GM13976 (cell line): ENCODE results near the gene PLCB1.

Experiments used
- DNase-seq: peaks from one replicate; pipeline ENCODE4 v3.0.0; 2012; ENCODE audit warnings: low spot score
- in situ Hi-C: fragments of 300-500 bp; cut with MboI; formaldehyde crosslinking; loops from one replicate; pipeline ENCODE4 v1.12.0; 2022; ENCODE audit warnings: low sequenced_read_pairs, mixed read lengths, inconsistent platforms; ENCODE audit not compliant: unreplicated experiment
- TF ChIP-seq, protein P1 (sequence below): IDR thresholded peaks from 2 replicates; pipeline ENCODE4 v1.5.1; 2012; ENCODE audit warnings: borderline replicate concordance, mild to moderate bottlenecking; ENCODE audit not compliant: insufficient read depth; ENCODE audit errors: extremely low read depth, missing control alignments, control extremely low read depth

Gene PLCB1

GRCh38 chr20:8782804-8783203, 650.7 kb downstream of the PLCB1 start:
- no peak for DNase-seq
- in situ Hi-C loops: no loop called here

DNA sequence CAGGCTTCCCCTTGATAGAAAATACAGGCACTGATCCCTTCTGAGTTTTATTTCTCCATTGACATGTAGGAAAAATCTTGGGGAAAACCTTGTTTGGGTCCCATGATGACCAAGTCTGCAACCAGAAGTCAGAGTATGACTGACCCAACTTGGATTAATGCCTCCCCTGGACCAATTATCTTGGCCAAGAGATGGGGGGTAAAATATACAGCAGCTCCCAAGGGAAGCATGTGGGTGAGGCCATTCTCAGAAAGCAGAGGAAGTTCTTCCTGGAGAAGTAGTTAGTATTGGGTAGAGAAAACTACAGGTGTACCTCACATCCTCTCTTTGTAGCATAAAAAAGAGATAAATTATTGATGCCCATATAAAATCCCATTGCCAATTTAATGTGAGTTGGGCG, 651.7 kb downstream of the PLCB1 start:
- DNase-seq: no peak
- TF ChIP-seq, protein P1, sequence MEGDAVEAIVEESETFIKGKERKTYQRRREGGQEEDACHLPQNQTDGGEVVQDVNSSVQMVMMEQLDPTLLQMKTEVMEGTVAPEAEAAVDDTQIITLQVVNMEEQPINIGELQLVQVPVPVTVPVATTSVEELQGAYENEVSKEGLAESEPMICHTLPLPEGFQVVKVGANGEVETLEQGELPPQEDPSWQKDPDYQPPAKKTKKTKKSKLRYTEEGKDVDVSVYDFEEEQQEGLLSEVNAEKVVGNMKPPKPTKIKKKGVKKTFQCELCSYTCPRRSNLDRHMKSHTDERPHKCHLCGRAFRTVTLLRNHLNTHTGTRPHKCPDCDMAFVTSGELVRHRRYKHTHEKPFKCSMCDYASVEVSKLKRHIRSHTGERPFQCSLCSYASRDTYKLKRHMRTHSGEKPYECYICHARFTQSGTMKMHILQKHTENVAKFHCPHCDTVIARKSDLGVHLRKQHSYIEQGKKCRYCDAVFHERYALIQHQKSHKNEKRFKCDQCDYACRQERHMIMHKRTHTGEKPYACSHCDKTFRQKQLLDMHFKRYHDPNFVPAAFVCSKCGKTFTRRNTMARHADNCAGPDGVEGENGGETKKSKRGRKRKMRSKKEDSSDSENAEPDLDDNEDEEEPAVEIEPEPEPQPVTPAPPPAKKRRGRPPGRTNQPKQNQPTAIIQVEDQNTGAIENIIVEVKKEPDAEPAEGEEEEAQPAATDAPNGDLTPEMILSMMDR: no peak
- in situ Hi-C loops: no loop called here

More at GRCh38 chr20:8782804-8783203, 650.7 kb downstream of the PLCB1 start:
- TF ChIP-seq, protein P1: no peak

DNA sequence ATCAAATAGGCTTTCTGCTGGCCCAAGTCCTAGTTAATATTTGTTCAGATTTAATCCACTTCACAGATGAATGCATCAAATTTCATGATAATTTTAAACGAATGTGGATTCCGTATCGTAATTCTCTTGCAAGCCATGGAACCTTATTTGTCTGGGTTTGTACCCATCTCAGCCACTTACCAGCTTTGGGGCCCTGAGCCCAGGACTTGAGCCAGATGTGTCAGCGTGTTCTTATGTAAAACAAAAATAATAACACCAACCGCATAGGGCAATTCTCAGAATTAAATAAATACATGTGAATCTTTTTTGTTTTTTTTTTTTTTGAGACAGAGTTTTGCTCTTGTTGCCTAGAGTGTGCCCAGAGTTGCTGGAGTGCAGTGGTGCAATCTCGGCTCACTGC, 654.3 kb downstream of the PLCB1 start:
- DNase-seq: no peak
- in situ Hi-C loops: no loop called here
- TF ChIP-seq, protein P1: no peak

- no peak for DNase-seq
- in situ Hi-C loops: no loop called here
- TF ChIP-seq, protein P1: no peak
These were observed 655.0 kb downstream of the PLCB1 start for GRCh38 chr20:8787090-8787489.

DNA sequence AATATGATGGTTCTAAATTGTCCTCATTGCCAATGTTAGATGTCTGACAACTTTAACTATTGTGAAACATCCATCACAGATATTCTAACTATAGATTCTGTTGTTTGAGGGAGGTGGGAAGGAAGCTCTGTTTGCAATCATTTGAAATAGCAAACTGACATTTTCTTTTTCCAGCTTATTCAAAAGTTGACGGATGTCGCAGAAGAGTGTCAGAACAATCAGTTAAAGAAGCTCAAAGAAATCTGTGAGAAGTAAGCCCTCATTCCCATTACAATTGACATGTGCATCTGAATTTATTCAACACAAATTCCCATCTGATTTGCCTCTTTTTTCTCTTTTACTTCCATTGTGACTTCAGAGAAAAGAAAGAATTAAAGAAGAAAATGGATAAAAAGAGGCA, 656.2 kb downstream of the PLCB1 start:
- DNase-seq: no peak
- in situ Hi-C loops: no loop called here
- TF ChIP-seq, protein P1: no peak

DNA sequence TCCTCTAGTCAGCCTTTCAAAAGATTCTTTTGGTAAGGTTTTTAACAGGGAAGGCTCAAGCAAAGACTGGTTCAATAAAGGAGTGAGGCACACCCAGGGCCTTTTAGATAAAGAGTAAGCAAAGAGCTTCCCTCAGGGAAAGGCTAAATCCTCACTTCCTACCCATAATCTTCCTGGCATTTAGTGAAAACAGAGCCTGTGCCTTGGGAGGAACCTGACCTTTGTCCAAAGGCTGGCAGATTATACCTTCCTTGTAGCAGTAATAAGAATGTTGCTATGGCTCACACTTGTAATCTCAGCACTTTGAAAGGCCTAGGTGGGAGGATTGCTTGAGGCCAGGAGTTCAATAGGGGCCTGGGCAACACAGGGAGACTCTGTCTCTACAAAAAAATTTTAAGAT, 656.8 kb downstream of the PLCB1 start:
- no peak for DNase-seq
- in situ Hi-C loops: no loop called here
- TF ChIP-seq, protein P1: no peak
